GDM1 (cell line): ENCODE measurements around the gene TMEM212.

Experiments used
- DNase-seq: peaks from one replicate; lab custom pipeline; 2025; lab: John Stamatoyannopoulos, UW

The TMEM212 gene

GRCh38 chr3:171834461-171834801 is 8.7 kb upstream of the TMEM212 start:
- DNase-seq, result no peak

- DNase-seq, result no peak
These were observed 8.0 kb upstream of the TMEM212 start for GRCh38 chr3:171835116-171835515.

- no peak for DNase-seq
These were observed 7.5 kb upstream of the TMEM212 start for GRCh38 chr3:171835613-171836012.

GRCh38 chr3:171836855-171837254 is 6.3 kb upstream of the TMEM212 start:
- no peak for DNase-seq

- no peak for DNase-seq
These were observed 5.5 kb upstream of the TMEM212 start for GRCh38 chr3:171837698-171838097.

- no peak for DNase-seq
These were observed 4.9 kb upstream of the TMEM212 start for GRCh38 chr3:171838218-171838720.

GRCh38 chr3:171839270-171839669 is 3.9 kb upstream of the TMEM212 start:
- DNase-seq, result no peak

GRCh38 chr3:171840445-171840810 is 2.7 kb upstream of the TMEM212 start:
- DNase-seq, result no peak

GRCh38 chr3:171840811-171841619 is 2.1 kb upstream of the TMEM212 start:
- no peak for DNase-seq

GRCh38 chr3:171841620-171842000 is 1.5 kb upstream of the TMEM212 start:
- DNase-seq, result no peak

- no peak for DNase-seq
These were observed 1.7 kb downstream of the TMEM212 start for GRCh38 chr3:171844873-171845272.

GRCh38 chr3:171845481-171846284 is 2.5 kb downstream of the TMEM212 start:
- no peak for DNase-seq

- no peak for DNase-seq
These were observed 3.4 kb downstream of the TMEM212 start for GRCh38 chr3:171846597-171846996.

- no peak for DNase-seq
These were observed 4.0 kb downstream of the TMEM212 start for GRCh38 chr3:171847133-171847532.

GRCh38 chr3:171847595-171848259 is 4.6 kb downstream of the TMEM212 start:
- DNase-seq, result no peak

GRCh38 chr3:171849617-171850319 is 6.6 kb downstream of the TMEM212 start:
- no peak for DNase-seq

GRCh38 chr3:171850320-171850959 is 7.3 kb downstream of the TMEM212 start:
- DNase-seq, result no peak

- DNase-seq, result no peak
These were observed 8.0 kb downstream of the TMEM212 start for GRCh38 chr3:171850960-171851659.

GRCh38 chr3:171851660-171852058 is 8.5 kb downstream of the TMEM212 start:
- DNase-seq, result no peak

- no peak for DNase-seq
These were observed 11.6 kb downstream of the TMEM212 start for GRCh38 chr3:171854649-171855305.
